SKM-1 (cell line): Measurements from ENCODE around the gene PDE9A.

Experiments
- DNase-seq: peaks from one replicate; lab custom pipeline; 2025; ENCODE audit not compliant: unreplicated experiment; lab: John Stamatoyannopoulos, UW

PDE9A gene

GRCh38 chr21:42670058-42670880 is 16.8 kb downstream of the PDE9A start:
- no peak for DNase-seq

- no peak for DNase-seq
Observed at GRCh38 chr21:42670884-42671283, 17.5 kb downstream of the PDE9A start.

GRCh38 chr21:42671778-42672593 is 18.6 kb downstream of the PDE9A start:
- no peak for DNase-seq

- no peak for DNase-seq
Observed at GRCh38 chr21:42672699-42673458, 19.5 kb downstream of the PDE9A start.

GRCh38 chr21:42673633-42674328 is 20.4 kb downstream of the PDE9A start:
- no peak for DNase-seq

GRCh38 chr21:42674351-42674940 is 21.0 kb downstream of the PDE9A start:
- DNase-seq: no peak

GRCh38 chr21:42675403-42675802 is 22.0 kb downstream of the PDE9A start:
- no peak for DNase-seq

- DNase-seq: no peak
Observed at GRCh38 chr21:42676808-42677207, 23.4 kb downstream of the PDE9A start.

- DNase-seq: no peak
Observed at GRCh38 chr21:42677339-42678321, 24.2 kb downstream of the PDE9A start.

GRCh38 chr21:42678618-42679295 is 25.3 kb downstream of the PDE9A start:
- no peak for DNase-seq

GRCh38 chr21:42679319-42680057 is 26.1 kb downstream of the PDE9A start:
- DNase-seq: no peak

GRCh38 chr21:42680058-42680330 is 26.6 kb downstream of the PDE9A start:
- DNase-seq: no peak

- no peak for DNase-seq
Observed at GRCh38 chr21:42680429-42680828, 27.0 kb downstream of the PDE9A start.

- no peak for DNase-seq
Observed at GRCh38 chr21:42681296-42682206, 28.1 kb downstream of the PDE9A start.

- DNase-seq: no peak
Observed at GRCh38 chr21:42682661-42683210, 29.3 kb downstream of the PDE9A start.

GRCh38 chr21:42683371-42684108 is 30.1 kb downstream of the PDE9A start:
- DNase-seq: no peak
